Measurements from ENCODE around the gene CHKB.
"Not testable (repeated sequence)": the region's sequence is repeated elsewhere in the genome, so short reads cannot be mapped to it uniquely, and the experiment has no call there.

The CHKB gene

GRCh38 chr22:50612528-50613221 is 30.0 kb upstream of the CHKB start:
- DNase-seq (ENCODE audit: low read depth, low spot score), result no peak

DNA sequence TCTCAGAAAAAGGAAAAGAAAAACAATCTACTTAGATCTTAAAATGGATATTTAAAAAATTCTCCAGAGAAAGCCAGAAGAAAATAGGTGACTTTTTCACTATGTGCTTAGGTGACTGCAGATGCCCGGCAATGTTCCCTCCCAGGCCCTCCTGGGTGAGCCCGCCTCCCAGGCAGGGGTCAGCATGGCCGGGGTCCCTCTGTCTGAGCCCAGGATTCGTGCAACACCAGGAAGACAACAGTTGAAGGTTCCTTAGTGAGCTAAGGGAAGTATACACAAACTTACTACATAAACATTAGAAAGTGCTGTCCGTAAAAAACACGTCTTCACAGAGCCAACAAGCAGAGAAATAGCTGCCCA is 29.5 kb upstream of the CHKB start:
- DNase-seq (ENCODE audit: low read depth, low spot score), result no peak

DNA sequence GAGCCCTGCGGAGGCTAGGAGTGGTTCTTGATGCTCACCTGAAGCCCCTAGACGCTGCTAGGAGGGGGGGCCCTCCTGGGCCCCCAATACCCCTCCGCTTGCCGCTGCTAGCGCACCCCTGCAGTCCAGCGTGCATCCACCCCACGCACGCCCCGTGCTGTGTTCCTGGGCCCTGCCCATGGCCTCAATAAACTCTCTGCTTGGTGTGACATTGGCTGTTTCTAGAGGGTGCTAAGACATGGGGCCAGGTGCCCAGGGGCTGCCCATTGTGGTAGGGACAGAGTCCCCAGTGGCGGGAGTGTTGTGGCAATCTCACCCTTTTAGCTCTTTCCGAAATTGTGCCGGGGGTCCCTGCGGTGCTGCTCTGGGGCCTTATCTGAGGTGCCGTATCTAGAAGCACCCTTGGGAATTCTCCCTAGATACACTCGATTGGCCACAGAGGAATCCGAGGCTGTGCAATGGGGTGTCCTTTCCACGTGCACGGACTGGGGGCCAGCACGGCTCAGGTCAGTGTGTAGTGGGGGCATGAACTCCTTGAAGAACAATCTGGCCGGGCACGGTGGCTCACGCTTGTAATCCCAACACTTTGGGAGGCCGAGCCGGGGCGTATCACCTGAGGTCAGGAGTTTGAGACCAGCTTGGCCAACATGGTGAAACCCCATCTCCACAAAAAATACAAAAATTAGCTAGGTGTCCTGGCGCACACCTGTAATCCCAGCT is 28.9 kb upstream of the CHKB start:
- DNase-seq (ENCODE audit: low read depth, low spot score), result no peak

DNA sequence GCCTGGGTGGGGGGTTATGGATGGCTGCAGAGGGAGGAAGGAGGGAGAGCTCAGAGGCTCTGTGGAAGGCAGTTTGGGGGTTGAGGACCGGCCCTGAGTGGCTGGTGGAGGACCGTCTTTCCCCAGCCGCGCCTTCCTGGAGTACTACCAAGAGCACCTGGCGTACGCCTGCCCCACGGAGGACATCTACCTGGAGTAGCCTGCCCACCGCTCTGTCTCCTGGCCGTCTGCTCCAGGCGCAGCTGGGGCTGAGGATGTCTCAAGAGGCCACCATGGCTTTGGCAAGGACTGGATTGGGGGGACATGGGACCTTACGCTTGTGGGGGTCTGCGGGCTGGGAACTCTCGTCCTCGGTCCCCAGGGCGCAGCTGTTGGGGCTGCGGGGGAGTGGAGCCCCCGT is 27.9 kb upstream of the CHKB start:
- DNase-seq (ENCODE audit: low read depth, low spot score), result no peak

DNA sequence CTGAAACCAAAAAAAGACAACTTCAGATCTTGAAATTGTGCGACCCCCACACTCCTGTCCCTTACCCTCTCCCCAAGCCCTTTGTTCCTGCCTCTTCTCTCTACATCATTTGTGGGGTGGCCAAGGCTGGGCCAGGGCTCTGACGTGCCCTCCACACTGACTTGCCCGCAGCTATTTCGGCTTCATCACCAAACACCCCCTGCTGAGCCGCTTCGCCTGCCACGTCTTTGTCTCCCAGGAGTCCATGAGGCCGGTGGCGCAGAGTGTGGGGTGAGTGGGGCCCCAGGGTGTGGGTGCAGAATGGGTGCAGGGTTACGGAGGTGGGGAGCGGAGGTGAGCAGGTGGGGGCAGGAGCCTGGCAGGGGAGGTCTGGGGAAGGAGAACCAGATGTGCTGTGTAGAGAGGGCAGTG is 27.4 kb upstream of the CHKB start:
- DNase-seq (ENCODE audit: low read depth, low spot score), result no peak

DNA sequence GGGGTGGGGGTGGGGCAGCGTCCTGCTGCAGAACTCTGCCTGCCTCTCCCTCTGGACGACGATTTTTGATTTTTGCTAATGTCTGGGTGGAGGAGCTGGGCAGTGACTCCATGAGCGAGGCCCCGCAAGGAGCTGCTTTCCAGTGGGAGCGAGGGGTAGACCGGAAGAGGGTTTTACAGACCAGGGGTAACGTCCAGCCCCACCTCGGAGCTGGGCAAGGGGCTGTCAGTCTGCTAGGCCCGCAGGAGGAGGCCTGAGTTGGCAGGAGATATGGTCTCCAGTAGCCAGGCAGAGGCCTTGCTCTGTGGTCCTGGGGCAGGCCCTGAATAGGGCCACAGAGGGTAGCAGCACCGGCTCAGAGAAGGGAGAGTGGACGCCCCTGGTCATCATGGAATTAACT is 26.9 kb upstream of the CHKB start:
- DNase-seq (ENCODE audit: low read depth, low spot score), result no peak

DNA sequence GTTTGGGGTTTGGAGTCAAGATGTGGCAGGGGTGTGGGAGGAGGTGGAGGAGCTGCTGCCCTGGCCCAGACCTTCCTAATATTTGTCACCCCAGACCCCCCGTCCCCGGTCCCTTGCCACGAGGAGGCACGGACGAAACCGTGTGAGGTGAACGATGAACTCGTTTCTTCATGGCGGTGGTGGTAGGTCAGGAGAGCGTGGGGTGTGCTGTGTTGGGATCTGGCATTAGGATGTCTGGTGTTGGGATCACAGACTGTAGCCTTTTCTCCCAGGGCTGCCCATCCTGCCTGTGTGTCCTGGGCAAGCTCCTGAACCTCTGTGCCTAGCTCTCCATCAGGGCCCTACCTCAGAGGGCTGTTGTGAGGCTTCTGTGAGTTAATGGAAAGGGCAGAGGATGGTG is 26.3 kb upstream of the CHKB start:
- DNase-seq (ENCODE audit: low read depth, low spot score), result no peak

GRCh38 chr22:50608058-50608840 is 25.6 kb upstream of the CHKB start:
- DNase-seq (ENCODE audit: low read depth, low spot score), result not testable (repeated sequence)

DNA sequence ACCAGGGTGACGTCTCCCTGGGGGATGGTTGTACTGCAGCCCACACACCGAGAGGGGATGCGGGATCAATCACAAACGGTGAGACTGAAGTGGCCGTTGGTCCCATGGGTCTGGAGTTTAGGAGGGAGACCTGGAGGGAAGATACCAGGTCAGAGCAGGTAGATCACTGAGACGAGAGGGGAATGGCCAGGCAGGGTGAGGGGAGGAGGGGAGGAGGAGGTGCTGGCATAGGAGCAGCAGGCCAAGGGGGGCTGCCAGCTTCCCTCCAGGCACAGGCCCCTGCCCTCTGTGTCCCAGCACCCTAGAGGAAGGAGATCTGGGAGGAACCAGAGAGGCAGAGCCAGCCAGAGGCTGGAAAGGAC is 25.0 kb upstream of the CHKB start:
- no peak for DNase-seq (ENCODE audit: low read depth, low spot score)

GRCh38 chr22:50606946-50607658 is 24.5 kb upstream of the CHKB start:
- DNase-seq (ENCODE audit: low read depth, low spot score), result no peak

GRCh38 chr22:50606165-50606945 is 23.7 kb upstream of the CHKB start:
- no peak for DNase-seq (ENCODE audit: low read depth, low spot score)

- DNase-seq (ENCODE audit: low read depth, low spot score), result no peak
These were observed 23.0 kb upstream of the CHKB start for GRCh38 chr22:50605613-50606074.

- no peak for DNase-seq (ENCODE audit: low read depth, low spot score)
These were observed 22.5 kb upstream of the CHKB start for GRCh38 chr22:50605002-50605612.

- DNase-seq (ENCODE audit: low read depth, low spot score), result no peak
These were observed 21.8 kb upstream of the CHKB start for GRCh38 chr22:50604256-50605001.

DNA sequence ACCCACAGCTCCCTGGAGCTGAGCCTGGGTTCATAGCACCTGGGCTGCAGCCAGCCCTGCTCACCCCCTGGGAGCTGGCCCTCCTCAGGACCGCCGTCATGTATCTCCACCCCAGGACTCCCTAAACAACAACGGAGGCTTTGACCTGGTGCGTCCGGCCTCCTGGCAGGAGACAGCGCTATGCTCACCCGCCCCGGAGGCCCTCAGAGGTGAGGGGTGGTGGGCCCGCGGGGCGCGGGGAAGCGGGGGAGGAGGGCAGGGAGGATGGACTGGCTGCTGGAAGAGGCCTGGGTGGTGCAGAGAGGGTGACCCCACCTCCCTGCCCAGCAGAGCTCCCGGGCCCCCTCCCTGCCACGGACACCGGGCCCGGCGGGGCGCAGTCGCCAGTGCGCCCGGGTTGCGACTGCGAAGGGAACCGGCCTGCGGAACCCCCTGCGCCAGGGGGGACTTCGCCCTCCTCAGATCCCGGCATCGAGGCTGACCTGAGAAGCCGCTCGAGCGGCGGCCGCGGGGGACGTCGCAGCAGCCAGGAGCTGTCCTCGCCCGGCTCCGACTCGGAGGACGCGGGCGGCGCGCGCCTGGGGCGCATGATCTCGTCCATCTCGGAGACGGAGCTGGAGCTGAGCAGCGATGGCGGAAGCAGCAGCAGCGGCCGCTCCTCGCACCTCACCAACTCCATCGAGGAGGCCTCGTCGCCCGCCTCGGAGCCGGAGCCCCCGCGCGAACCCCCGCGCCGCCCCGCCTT is 21.0 kb upstream of the CHKB start:
- no peak for DNase-seq (ENCODE audit: low read depth, low spot score)

DNA sequence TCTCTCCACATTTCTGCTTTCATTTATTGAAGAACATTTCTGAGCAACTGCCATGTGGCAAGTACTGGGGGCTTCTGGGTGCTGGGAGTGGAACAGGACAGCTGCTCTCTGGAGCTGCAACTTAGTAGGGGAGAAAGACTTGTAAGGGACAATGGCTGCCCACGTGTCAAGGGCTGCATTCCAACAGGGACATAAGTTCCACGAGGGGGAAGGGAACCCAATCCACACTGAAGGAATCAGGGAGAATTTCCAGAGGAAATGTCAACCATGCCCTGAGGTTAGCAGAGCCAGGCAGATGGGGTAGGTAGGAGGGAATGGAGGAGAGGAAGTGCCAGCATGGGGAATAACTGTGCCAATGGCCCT is 19.7 kb upstream of the CHKB start:
- no peak for DNase-seq (ENCODE audit: low read depth, low spot score)

DNA sequence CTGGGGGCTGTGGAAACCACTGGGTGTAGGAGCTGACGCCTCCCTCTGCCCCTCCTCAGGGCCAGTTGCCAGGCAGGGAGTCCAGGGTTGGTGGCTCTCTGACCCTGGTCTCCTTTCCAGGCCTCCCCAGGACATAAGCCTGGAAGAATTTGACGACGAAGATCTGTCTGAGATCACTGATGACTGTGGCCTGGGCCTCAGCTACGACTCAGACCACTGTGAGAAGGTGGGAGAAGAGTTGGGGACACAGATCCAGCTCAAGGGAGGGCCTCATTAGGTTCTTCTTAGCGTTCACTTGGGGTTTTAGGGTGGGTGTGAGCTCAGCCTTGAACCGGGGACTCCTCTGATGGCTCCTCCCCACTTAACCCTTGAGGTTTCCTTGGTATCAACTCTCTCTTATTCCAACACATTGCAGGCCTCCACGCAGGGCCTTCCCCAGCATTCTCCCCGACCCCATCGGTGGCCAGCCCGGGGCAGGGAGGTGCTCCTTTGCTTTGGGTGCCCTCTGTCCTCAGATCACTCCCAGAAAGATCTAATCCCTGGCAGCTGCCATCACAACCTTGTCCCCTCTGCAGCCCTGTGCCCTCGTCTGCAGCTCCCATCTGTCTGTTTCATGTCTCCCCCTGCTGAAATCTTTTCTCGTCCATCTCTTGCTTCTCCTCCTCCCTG is 19.2 kb upstream of the CHKB start:
- no peak for DNase-seq (ENCODE audit: low read depth, low spot score)

DNA sequence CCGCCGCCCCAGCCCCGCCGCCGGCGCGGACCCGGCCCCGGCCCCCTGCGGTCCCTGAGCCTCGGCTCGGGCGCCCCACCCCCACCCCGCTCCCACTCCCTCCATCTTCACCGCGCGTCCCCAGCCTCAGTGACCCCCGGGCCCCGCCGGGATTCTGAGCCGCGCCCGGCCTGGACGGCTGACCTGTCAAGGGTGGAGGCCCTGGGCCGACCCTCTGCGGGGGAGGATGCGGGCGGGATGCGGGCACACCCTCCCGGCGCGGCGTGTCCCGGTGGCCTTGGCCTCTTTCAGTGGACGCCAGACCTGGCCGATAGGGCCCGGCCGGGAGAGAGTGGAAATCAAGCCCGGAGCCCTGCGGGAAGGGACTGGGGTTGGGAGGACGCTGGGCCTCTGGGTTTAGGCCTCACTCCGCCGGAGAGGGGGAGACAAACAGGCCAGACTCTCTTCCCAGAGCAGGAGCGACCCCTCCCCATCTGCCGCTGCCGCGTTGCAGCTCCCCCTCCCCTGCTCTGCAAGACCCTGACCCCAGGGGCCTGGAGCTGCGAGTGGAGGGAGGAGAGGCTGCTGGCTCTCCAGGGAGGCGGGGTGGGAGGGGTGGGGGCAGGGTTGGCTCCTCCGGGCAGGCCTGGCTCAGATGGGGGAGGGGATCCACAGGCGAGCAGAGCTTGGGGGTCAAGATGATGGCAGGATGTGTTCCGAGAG is 18.5 kb upstream of the CHKB start:
- DNase-seq (ENCODE audit: low read depth, low spot score), result no peak
